GM12878 (cell line): ENCODE data around the gene CAPZB. TPM values are rescaled to one million over a fixed set of nuclear protein-coding genes. Genes with fewer than 3 reads are reported as not detected.

Source experiments
- ATAC-seq: fragments of 200-7000 bp; cut with Tn5 transposase; 3 replicates; pipeline ENCODE4 v1.9.1; 2020; ENCODE audit warnings: mild to moderate bottlenecking, moderate library complexity
- BruUV-seq: library from RNA; stranded (reverse); fragments of 400-500 nt; replicated peaks from 2 replicates; lab custom pipeline; 2021; lab: Mats Ljungman, UMichigan
- CTCF ChIA-PET: fragments of 300-600 bp; sonication (Branson Sonifier 250); formaldehyde crosslinking; extraction: SDS; loops from one replicate; lab custom pipeline; 2021; ENCODE audit warnings: inconsistent platforms; lab: Yijun Ruan, JAX
- POLR2A ChIA-PET: fragments of 350-600 bp; formaldehyde crosslinking; extraction: SDS; loops from one replicate; lab custom pipeline; 2021; ENCODE audit warnings: inconsistent platforms; lab: Charles Lee
- RAD21 ChIA-PET: fragments of 300-600 bp; sonication (Branson Sonifier 250); formaldehyde crosslinking; loops from one replicate; lab custom pipeline; 2023; ENCODE audit warnings: antibody characterized with exemption; ENCODE audit not compliant: unreplicated experiment; lab: Charles Lee
- SMC1A ChIA-PET: fragments of 300-600 bp; sonication (Branson Sonifier 250); formaldehyde crosslinking; loops from one replicate; lab custom pipeline; 2023; ENCODE audit not compliant: unreplicated experiment, uncharacterized antibody; lab: Charles Lee
- DNase-seq: peaks from one replicate; pipeline ENCODE4 v3.0.0-alpha.2; 2011; ENCODE audit warnings: low read depth, low spot score
- FAIRE-seq: peaks from 3 replicates; lab custom pipeline; 2011; peaks lifted over from hg19 to GRCh38; lab: Jason Lieb, UNC
- H2AFZ ChIP-seq: 2 replicates; pipeline ENCODE4 v1.6.0; 2011; ENCODE audit warnings: low read depth, low read length, control low read depth; ENCODE audit not compliant: control insufficient read depth
- H3K27ac ChIP-seq: 2 replicates; pipeline ENCODE4 v1.5.1; 2011; ENCODE audit warnings: control low read depth; ENCODE audit not compliant: control insufficient read depth, insufficient read depth
- H3K27me3 ChIP-seq, 2 experiments: replicated peaks in 1 of 2; 2 replicates each; pipeline versions ENCODE4 v1.6.0 to v1.6.1; 2011; ENCODE audit warnings: low read length in 1 of 2; ENCODE audit not compliant: control insufficient read depth in 2 of 2, insufficient read depth in 2 of 2
- H3K36me3 ChIP-seq, 2 experiments: 2 replicates each; pipeline ENCODE4 v1.5.1; 2011; ENCODE audit warnings: low read length in 1 of 2; ENCODE audit not compliant: control insufficient read depth in 2 of 2, insufficient read depth in 2 of 2
- H3K4me1 ChIP-seq: 2 replicates; pipeline ENCODE4 v1.6.1; 2011; ENCODE audit warnings: mild to moderate bottlenecking, low read length, moderate library complexity, mixed read lengths; ENCODE audit not compliant: control insufficient read depth, insufficient read depth
- H3K4me2 ChIP-seq: 2 replicates; pipeline ENCODE4 v1.6.0; 2011; ENCODE audit warnings: control low read depth; ENCODE audit not compliant: control insufficient read depth, insufficient read depth
- H3K4me3 ChIP-seq: fragments of 200-600 bp; sonication (generic); 2 replicates; pipeline ENCODE4 v1.5.1; 2016
- H3K79me2 ChIP-seq: 2 replicates; pipeline ENCODE4 v1.6.0; 2011; ENCODE audit warnings: low read length; ENCODE audit not compliant: control insufficient read depth, insufficient read depth
- H3K9ac ChIP-seq: 2 replicates; pipeline ENCODE4 v1.8.0; 2011; ENCODE audit warnings: low read length, control low read depth, mixed read lengths; ENCODE audit not compliant: control insufficient read depth, insufficient read depth
- H3K9me3 ChIP-seq: replicated peaks from 3 replicates; pipeline ENCODE4 v1.5.1; 2011; ENCODE audit warnings: mild to moderate bottlenecking, low read length; ENCODE audit not compliant: control insufficient read depth, insufficient read depth
- H4K20me1 ChIP-seq: 2 replicates; pipeline ENCODE4 v1.6.0; 2011; ENCODE audit not compliant: control insufficient read depth, insufficient read depth
- CBX5 ChIP-seq: sonication (generic); IDR thresholded peaks from 2 replicates; pipeline ENCODE4 v1.6.1; 2016; ENCODE audit warnings: low read depth, moderate library complexity, mild to moderate bottlenecking, inconsistent platforms
- ETV6 ChIP-seq, 2 experiments: fragments of 450-650 bp in 1 of 2; IDR thresholded peaks in 1 of 2; conservative IDR thresholded peaks in 1 of 2; 2 replicates each; pipeline ENCODE4 v1.6.1; 2014; ENCODE audit warnings: antibody characterized with exemption in 1 of 2, borderline replicate concordance in 1 of 2, low read depth in 1 of 2, mild to moderate bottlenecking in 1 of 2, moderate library complexity in 1 of 2
- GATAD2B ChIP-seq: fragments of 450-650 bp; conservative IDR thresholded peaks from 2 replicates; pipeline ENCODE4 v1.6.1; 2017; ENCODE audit warnings: low read depth, mild to moderate bottlenecking, moderate library complexity
- IKZF1 ChIP-seq: fragments of 450-650 bp; conservative IDR thresholded peaks from 2 replicates; pipeline ENCODE4 v1.6.1; 2017; ENCODE audit warnings: antibody characterized with exemption, mild to moderate bottlenecking
- MLLT1 ChIP-seq: fragments of 450-650 bp; IDR thresholded peaks from 2 replicates; pipeline ENCODE4 v1.6.1; 2016; ENCODE audit warnings: mild to moderate bottlenecking
- MTA3 ChIP-seq: IDR thresholded peaks from 2 replicates; pipeline ENCODE4 v1.6.1; 2012; ENCODE audit warnings: low read length, inconsistent platforms, borderline replicate concordance
- NFYA ChIP-seq: IDR thresholded peaks from 2 replicates; pipeline ENCODE4 v1.6.1; 2011; ENCODE audit warnings: low read depth, mild to moderate bottlenecking, low read length, improper control_type of control experiment, borderline replicate concordance
- NR2F1 ChIP-seq: fragments of 450-650 bp; conservative IDR thresholded peaks from 2 replicates; pipeline ENCODE4 v1.6.1; 2017; ENCODE audit warnings: mild to moderate bottlenecking
- PML ChIP-seq: IDR thresholded peaks from 2 replicates; pipeline ENCODE4 v1.6.1; 2012; ENCODE audit warnings: low read length, inconsistent platforms
- SP1 ChIP-seq: IDR thresholded peaks from one replicate; pipeline ENCODE4 v1.6.1; 2011; ENCODE audit warnings: low read depth, low read length
- WGBS: methylation state at CpG from one replicate; pipeline ENCODE4 v1.1.6; 2016; ENCODE audit warnings: low lambda C conversion rate; ENCODE audit not compliant: insufficient replicate concordance, insufficient coverage; ENCODE audit errors: missing lambda C conversion rate; 5-methylcytosine and 5-hydroxymethylcytosine counted together
- in situ Hi-C: fragments of 300-500 bp; cut with MboI; formaldehyde crosslinking; loops from 9 replicates; pipeline ENCODE4 v1.14.3; 2018; ENCODE audit warnings: mixed read lengths
- intact Hi-C: fragments of 100-400 bp; cut with micrococcal nuclease; formaldehyde crosslinking; loops from one replicate; pipeline ENCODE4 v1.14.2; 2022; ENCODE audit not compliant: unreplicated experiment
- polyA plus RNA-seq, 11 experiments: library from polyadenylated mRNA; depleted of rRNA in 4 of 11; unstranded in 6 of 11; stranded (reverse) in 5 of 11; fragments of >200 nt; fragmentation: Nextera tagmentation in 4 of 11; fragmentation: Illumina TruSeq in 1 of 11; extraction: Ambion mirVana in 4 of 11; extraction: Trizol in 1 of 11; gene quantifications; 1 replicate in 1 of 11; 2 replicates in 10 of 11; pipeline versions ENCODE4 v1.2.1 to v1.2.3, GENCODE V29; 2011 to 2016; ENCODE audit warnings: inconsistent platforms in 2 of 11, missing spikeins in 2 of 11, low read depth in 1 of 11
- total RNA-seq, 4 experiments: library from RNA; depleted of rRNA in 3 of 4; stranded (reverse); fragments of >200 nt in 3 of 4; fragmentation: Illumina TruSeq in 1 of 4; extraction: Trizol in 1 of 4; gene quantifications; 2 replicates each; pipeline versions ENCODE4 v1.2.1 to v1.2.3, GENCODE V29; 2013 to 2021

Gene CAPZB
- total and polyA plus RNA-seq, 10 of the 15 experiments (the other 5 are each of a cell fraction or from before 2014, with no cell fraction given) = 104 to 454 (median 213) TPM

DNA sequence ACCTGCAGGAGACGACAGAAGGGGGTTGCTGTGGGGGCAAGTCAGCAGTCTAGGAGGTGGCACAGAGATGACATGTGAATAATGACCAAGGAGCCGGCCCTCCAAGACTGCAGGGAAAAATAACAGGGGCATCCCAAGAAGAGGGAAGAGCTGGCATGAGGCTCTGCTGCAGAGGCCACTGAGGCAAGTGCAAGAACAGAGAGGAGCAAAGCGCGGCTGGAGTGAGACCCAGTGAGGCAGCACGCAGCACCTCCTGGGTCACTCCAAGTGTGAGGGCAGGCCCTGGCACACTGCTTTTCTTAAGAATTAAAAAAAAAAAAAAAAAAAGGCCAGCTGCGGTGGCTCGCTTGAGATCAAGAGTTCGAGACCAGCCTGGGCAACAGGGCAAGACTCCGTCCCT, 93.1 kb downstream of the CAPZB start (continued):
- TF ChIP-seq MLLT1 = no peak

DNA sequence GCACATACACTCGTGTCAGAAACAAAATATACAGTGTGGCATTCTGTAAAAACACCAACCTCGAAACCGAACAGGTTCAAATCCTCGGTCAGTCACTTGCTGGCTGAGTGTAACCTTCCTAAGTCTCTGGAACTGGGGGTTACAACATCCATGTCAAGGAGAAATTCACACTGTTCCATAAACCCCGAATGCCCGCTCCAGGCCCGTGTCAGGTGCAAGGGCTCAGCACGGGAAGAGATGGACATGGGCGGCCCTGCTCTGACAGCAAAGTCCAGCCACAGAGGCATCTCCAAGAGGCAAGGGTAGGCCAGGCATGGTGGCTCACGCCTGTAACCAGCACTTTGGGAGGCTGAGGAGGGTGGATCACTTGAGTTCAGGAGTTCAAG, 93.8 kb downstream of the CAPZB start:
- 18% methylated on average over 10 of the region's 10 CpGs for WGBS
- peak overlapping the region; percentile 82 for H3K4me2 ChIP-seq
- ChIA-PET RAD21 (interaction anchor here (1.0 to 2.0 kb wide), 12 partner anchors 15 to 293 kb away, joined by 3 to 15 read pairs (median 4); a partner anchor contains a TSS), POLR2A (interaction anchor here (0.6 kb wide), 1 partner anchor 209 kb away, joined by 3 read pairs; no protein-coding TSS in a partner anchor)
- no peak for DNase-seq
- peak overlapping the region; percentile 63; the same call in 1 of the 2 replicates for H3K4me3 ChIP-seq
- intact Hi-C loops = loop anchor here (1.0 to 5.0 kb wide), 4 partner anchors 96 to 259 kb away; a partner anchor contains a TSS
- peaks cover 42% of the 10 kb centered on the region for H3K4me1 ChIP-seq
- no peaks in the 10 kb centered on the region for H3K9me3 ChIP-seq
- peak overlapping the region; percentile 62 for H3K9ac ChIP-seq
- TF ChIP-seq IKZF1 = 0 out of 2 replicates have a peak, but pooled peaks have one; percentile 11
- 0 out of 2 replicates have a peak, but pooled peaks have one; percentile 40 for TF ChIP-seq GATAD2B
- TF ChIP-seq MLLT1 = no peak
- no peak for TF ChIP-seq NFYA
- no peak for TF ChIP-seq MTA3
- TF ChIP-seq CBX5 = no peak
- no peak for TF ChIP-seq NR2F1
- no peak for TF ChIP-seq SP1
- no peak for TF ChIP-seq ETV6 (conservative IDR thresholded peaks at IDR 0.05 in 1 of 2, IDR thresholded peaks at IDR 0.05 in 1 of 2; ENCODE audit: borderline replicate concordance in 1 of 2, low read depth in 1 of 2)
- no peak for TF ChIP-seq PML
- TF ChIP-seq, all 136 proteins: peak for 2
- ChIA-PET SMC1A (interaction anchor here (1.0 to 3.6 kb wide), 12 partner anchors 11 to 260 kb away, joined by 3 to 24 read pairs (median 4); no protein-coding TSS in a partner anchor), CTCF (interaction anchor here (0.8 to 4.1 kb wide), 25 partner anchors 10 to 262 kb away, joined by 3 to 77 read pairs (median 5); a partner anchor contains a TSS)
- ATAC-seq (peak; percentile 20), FAIRE-seq (no peak)
- Histone ChIP-seq H3K27ac (peak overlapping the region; percentile 81), H3K79me2 (peaks cover 65% of the 10 kb centered on the region), H3K36me3 (peaks cover 9 to 15% of the 10 kb centered on the region in 2 experiments; a peak in 3 of 4 replicates), H3K27me3 (no peaks in the 10 kb centered on the region), H2AFZ (no peak overlapping the region; the same call in 1 of the 2 replicates), H4K20me1 (no peaks in the 10 kb centered on the region)
- BruUV-seq = no TSS peak
- in situ Hi-C loops = loop anchor here (5.0 kb wide), 2 partner anchors 191 to 256 kb away; no protein-coding TSS in a partner anchor
